ENCODE measurements around the gene UBE3B.
A peak's percentile ranks its signal among the peaks of the same experiment; 100 is the strongest.

Gene UBE3B

GRCh38 chr12:109493938-109494337, 16.5 kb downstream of the UBE3B start:
- no peak for DNase-seq (ENCODE audit: low read depth in 2 of 2, low spot score in 1 of 2)

GRCh38 chr12:109494348-109494881, 17.0 kb downstream of the UBE3B start:
- no peak for DNase-seq (ENCODE audit: low read depth in 2 of 2, low spot score in 1 of 2)

- no peak for DNase-seq (ENCODE audit: low read depth in 2 of 2, low spot score in 1 of 2)
These were observed 17.6 kb downstream of the UBE3B start for GRCh38 chr12:109495012-109495411.

- no peak for DNase-seq (ENCODE audit: low read depth in 2 of 2, low spot score in 1 of 2)
These were observed 18.9 kb downstream of the UBE3B start for GRCh38 chr12:109496306-109496705.

GRCh38 chr12:109497675-109498074, 20.2 kb downstream of the UBE3B start:
- DNase-seq (ENCODE audit: low read depth in 2 of 2, low spot score in 1 of 2) = no peak

- no peak for DNase-seq (ENCODE audit: low read depth in 2 of 2, low spot score in 1 of 2)
These were observed 23.2 kb downstream of the UBE3B start for GRCh38 chr12:109500406-109501185.

GRCh38 chr12:109501299-109501698, 23.9 kb downstream of the UBE3B start:
- DNase-seq (ENCODE audit: low read depth in 2 of 2, low spot score in 1 of 2) = no peak

GRCh38 chr12:109502332-109502731, 24.9 kb downstream of the UBE3B start:
- no peak for DNase-seq (ENCODE audit: low read depth in 2 of 2, low spot score in 1 of 2)

GRCh38 chr12:109503611-109504010, 26.2 kb downstream of the UBE3B start:
- DNase-seq (ENCODE audit: low read depth in 2 of 2, low spot score in 1 of 2) = no peak

GRCh38 chr12:109504068-109504467, 26.6 kb downstream of the UBE3B start:
- no peak for DNase-seq (ENCODE audit: low read depth in 2 of 2, low spot score in 1 of 2)

GRCh38 chr12:109510196-109510595, 32.8 kb downstream of the UBE3B start:
- DNase-seq (ENCODE audit: low read depth in 2 of 2, low spot score in 1 of 2) = no peak

- no peak for DNase-seq (ENCODE audit: low read depth in 2 of 2, low spot score in 1 of 2)
These were observed 35.2 kb downstream of the UBE3B start for GRCh38 chr12:109512608-109513007.

- no peak for DNase-seq (ENCODE audit: low read depth in 2 of 2, low spot score in 1 of 2)
These were observed 35.6 kb downstream of the UBE3B start for GRCh38 chr12:109513051-109513450.

- DNase-seq (ENCODE audit: low read depth in 2 of 2, low spot score in 1 of 2) = no peak
These were observed 36.5 kb downstream of the UBE3B start for GRCh38 chr12:109513977-109514376.

GRCh38 chr12:109517619-109518018, 40.2 kb downstream of the UBE3B start:
- DNase-seq (ENCODE audit: low read depth in 2 of 2, low spot score in 1 of 2) = no peak

GRCh38 chr12:109518820-109519665, 41.6 kb downstream of the UBE3B start:
- peak in 1 of 2 donors; percentile 24 for DNase-seq (ENCODE audit: low read depth in 2 of 2, low spot score in 1 of 2)

GRCh38 chr12:109519787-109520186, 42.4 kb downstream of the UBE3B start:
- no peak for DNase-seq (ENCODE audit: low read depth in 2 of 2, low spot score in 1 of 2)

GRCh38 chr12:109521831-109522230, 44.4 kb downstream of the UBE3B start:
- DNase-seq (ENCODE audit: low read depth in 2 of 2, low spot score in 1 of 2) = no peak

GRCh38 chr12:109523071-109523470, 45.6 kb downstream of the UBE3B start:
- no peak for DNase-seq (ENCODE audit: low read depth in 2 of 2, low spot score in 1 of 2)

- no peak for DNase-seq (ENCODE audit: low read depth in 2 of 2, low spot score in 1 of 2)
These were observed 46.1 kb downstream of the UBE3B start for GRCh38 chr12:109523504-109523903.

GRCh38 chr12:109524466-109525278, 47.2 kb downstream of the UBE3B start:
- no peak for DNase-seq (ENCODE audit: low read depth in 2 of 2, low spot score in 1 of 2)

Data from stimulated activated CD8-positive, alpha-beta memory T cell treated with anti-CD3 and anti-CD28 coated beads, Interleukin-4, amount 100 ng/mL, for 4 hours (primary cell).